ENCODE results near the gene CHD6. TPM values are rescaled to one million over a fixed set of nuclear protein-coding genes. Genes with fewer than 3 reads are reported as not detected.
A peak's percentile ranks its signal among the peaks of the same experiment; 100 is the strongest.

The CHD6 gene
- total and polyA plus RNA-seq, 2 of the 13 experiments (the other 11 are each of a cell fraction or from before 2014, with no cell fraction given) = 14.4 to 52.0 TPM

- TF ChIP-seq TRAFD1 (CRISPR knock-in tag; IDR thresholded peaks at IDR 0.05; ENCODE audit: borderline replicate concordance) = no peak
- no peak for TF ChIP-seq ZBTB34 (CRISPR knock-in tag; IDR thresholded peaks at IDR 0.05)
- peak; percentile 89; the same call in 2 of the 3 replicates for TF ChIP-seq MXI1 (IDR thresholded peaks at IDR 0.05; ENCODE audit: borderline replicate concordance, low read depth, low read length)
- no peak for TF ChIP-seq CENPT (CRISPR knock-in tag; IDR thresholded peaks at IDR 0.05; ENCODE audit: low read depth)
- TF ChIP-seq MNT (IDR thresholded peaks at IDR 0.05) = peak; percentile 52; the same call in 1 of the 2 replicates
- TF ChIP-seq ZNF317 (CRISPR knock-in tag; IDR thresholded peaks at IDR 0.05) = no peak
- no peak for TF ChIP-seq BCLAF1 (IDR thresholded peaks at IDR 0.05)
- no peak for TF ChIP-seq ZNF329 (CRISPR knock-in tag; IDR thresholded peaks at IDR 0.05; ENCODE audit: low read depth)
- TF ChIP-seq KLF16 (CRISPR knock-in tag; IDR thresholded peaks at IDR 0.05) = no peak
- no peak for TF ChIP-seq ZNF567 (CRISPR knock-in tag; IDR thresholded peaks at IDR 0.05; ENCODE audit: borderline replicate concordance)
- TF ChIP-seq GMEB2 (CRISPR knock-in tag; IDR thresholded peaks at IDR 0.05; ENCODE audit: low read depth) = no peak
- no peak for TF ChIP-seq AGO1 (IDR thresholded peaks at IDR 0.05; ENCODE audit: low read depth, low read length, poor library complexity, severe bottlenecking)
- TF ChIP-seq ATM (IDR thresholded peaks at IDR 0.05; ENCODE audit: borderline replicate concordance) = no peak
- TF ChIP-seq MLX (CRISPR knock-in tag; IDR thresholded peaks at IDR 0.05) = no peak
- TF ChIP-seq SIX1 (CRISPR knock-in tag; IDR thresholded peaks at IDR 0.05; ENCODE audit: borderline replicate concordance) = no peak
- TF ChIP-seq ZNF451 (CRISPR knock-in tag; IDR thresholded peaks at IDR 0.05) = no peak
- TF ChIP-seq THAP11 (CRISPR knock-in tag; IDR thresholded peaks at IDR 0.05) = peak; percentile 37; the same call in 1 of the 2 replicates
- no peak for TF ChIP-seq HNRNPH1 (optimal IDR thresholded peaks at IDR 0.05; ENCODE audit: low read depth, low read length)
- no peak for TF ChIP-seq RFXANK (CRISPR knock-in tag; IDR thresholded peaks at IDR 0.05)
- TF ChIP-seq ZNF274 (CRISPR knock-in tag; IDR thresholded peaks at IDR 0.05) = no peak
- no peak for TF ChIP-seq ZNF615 (CRISPR knock-in tag; IDR thresholded peaks at IDR 0.05; ENCODE audit: borderline replicate concordance)
Measured at GRCh38 chr20:41428285-41428684, 189.9 kb downstream of the CHD6 start (continued).

Measured in HepG2 (cell line).